HAP-1 (cell line): ENCODE results near the gene TAS2R41.
"Not testable (repeated sequence)": the region's sequence is repeated elsewhere in the genome, so short reads cannot be mapped to it uniquely, and the experiment has no call there.

Experiments
- DNase-seq, 2 experiments: peaks; one replicate each; pipeline ENCODE4 v3.0.0-alpha.2; 2016 to 2020; ENCODE audit warnings: low spot score in 2 of 2
- H3K27me3 ChIP-seq: fragments of 250-450 bp; sonication (Bioruptor Pico); 2 replicates; pipeline ENCODE4 v1.5.1; 2020; ENCODE audit warnings: low read depth, mild to moderate bottlenecking, moderate library complexity
- H3K36me3 ChIP-seq: fragments of 250-450 bp; sonication (Bioruptor Pico); replicated peaks from 2 replicates; pipeline ENCODE4 v1.5.1; 2020; ENCODE audit warnings: mild to moderate bottlenecking
- H3K4me1 ChIP-seq: fragments of 250-450 bp; sonication (Bioruptor Pico); 2 replicates; pipeline ENCODE4 v1.5.1; 2020; ENCODE audit warnings: mild to moderate bottlenecking
- H3K4me3 ChIP-seq: fragments of 250-450 bp; sonication (Bioruptor Pico); 2 replicates; pipeline ENCODE4 v1.5.1; 2020; ENCODE audit warnings: mild to moderate bottlenecking, moderate library complexity
- H3K9me3 ChIP-seq: fragments of 250-450 bp; sonication (Bioruptor Pico); 2 replicates; pipeline ENCODE4 v1.5.1; 2020; ENCODE audit warnings: mild to moderate bottlenecking, moderate library complexity
- in situ Hi-C: fragments of 300-500 bp; cut with MboI; formaldehyde crosslinking; loops from 3 replicates; pipeline ENCODE4 v1.14.3; 2020; ENCODE audit warnings: low sequenced_read_pairs, inconsistent platforms, mixed read lengths

The TAS2R41 gene

GRCh38 chr7:143507094-143507518 lies 29.4 kb downstream of the TAS2R41 start:
- no peak for DNase-seq
- no peaks in the 10 kb centered on the region for H3K36me3 ChIP-seq
- in situ Hi-C loops: no loop called here
- H3K27me3 ChIP-seq: no peaks in the 10 kb centered on the region
- no peaks in the 10 kb centered on the region for H3K4me1 ChIP-seq
- H3K4me3 ChIP-seq: no peak overlapping the region
- no peaks in the 10 kb centered on the region for H3K9me3 ChIP-seq

GRCh38 chr7:143507534-143508055 lies 29.9 kb downstream of the TAS2R41 start:
- no peak for DNase-seq
- Histone ChIP-seq H3K9me3 (no peaks in the 10 kb centered on the region), H3K36me3 (no peaks in the 10 kb centered on the region), H3K4me1 (no peaks in the 10 kb centered on the region), H3K27me3 (no peaks in the 10 kb centered on the region), H3K4me3 (no peak overlapping the region)
- in situ Hi-C loops: no loop called here

- H3K4me3 ChIP-seq: no peak overlapping the region
- no peaks in the 10 kb centered on the region for H3K27me3 ChIP-seq
- H3K4me1 ChIP-seq: no peaks in the 10 kb centered on the region
- H3K9me3 ChIP-seq: no peaks in the 10 kb centered on the region
- no peak for DNase-seq
- no peaks in the 10 kb centered on the region for H3K36me3 ChIP-seq
- in situ Hi-C loops: no loop called here
Observed at GRCh38 chr7:143510854-143511592, 33.4 kb downstream of the TAS2R41 start.

- DNase-seq: no peak
- H3K4me3 ChIP-seq: no peak overlapping the region
- H3K4me1 ChIP-seq: no peaks in the 10 kb centered on the region
- H3K36me3 ChIP-seq: no peaks in the 10 kb centered on the region
- H3K9me3 ChIP-seq: no peaks in the 10 kb centered on the region
- no peaks in the 10 kb centered on the region for H3K27me3 ChIP-seq
- in situ Hi-C loops: no loop called here
Observed at GRCh38 chr7:143511593-143512047, 33.9 kb downstream of the TAS2R41 start.

GRCh38 chr7:143512488-143513340 lies 35.0 kb downstream of the TAS2R41 start:
- DNase-seq: no peak
- in situ Hi-C loops: no loop called here

GRCh38 chr7:143514487-143514886 lies 36.8 kb downstream of the TAS2R41 start:
- Histone ChIP-seq H3K36me3 (no peaks in the 10 kb centered on the region), H3K4me1 (no peaks in the 10 kb centered on the region), H3K27me3 (no peaks in the 10 kb centered on the region), H3K9me3 (no peaks in the 10 kb centered on the region), H3K4me3 (no peak overlapping the region)
- no peak for DNase-seq
- in situ Hi-C loops: no loop called here

More at GRCh38 chr7:143512488-143513340, 35.0 kb downstream of the TAS2R41 start:
- Histone ChIP-seq H3K27me3 (no peaks in the 10 kb centered on the region), H3K4me1 (no peaks in the 10 kb centered on the region), H3K9me3 (no peaks in the 10 kb centered on the region), H3K36me3 (no peaks in the 10 kb centered on the region), H3K4me3 (no peak overlapping the region)

- no peak overlapping the region for H3K4me3 ChIP-seq
- H3K27me3 ChIP-seq: no peaks in the 10 kb centered on the region
- no peaks in the 10 kb centered on the region for H3K4me1 ChIP-seq
- DNase-seq: no peak
- H3K36me3 ChIP-seq: no peaks in the 10 kb centered on the region
- in situ Hi-C loops: no loop called here
- H3K9me3 ChIP-seq: no peaks in the 10 kb centered on the region
Observed at GRCh38 chr7:143514995-143515735, 37.5 kb downstream of the TAS2R41 start.

- Histone ChIP-seq H3K36me3 (no peaks in the 10 kb centered on the region), H3K9me3 (no peaks in the 10 kb centered on the region), H3K27me3 (no peaks in the 10 kb centered on the region), H3K4me1 (no peaks in the 10 kb centered on the region), H3K4me3 (no peak overlapping the region)
- in situ Hi-C loops: no loop called here
- peak in 1 of 2 experiments; percentile 11 for DNase-seq
Observed at GRCh38 chr7:143516981-143517380, 39.3 kb downstream of the TAS2R41 start.

- in situ Hi-C loops: no loop called here
- Histone ChIP-seq H3K36me3 (no peaks in the 10 kb centered on the region), H3K4me3 (no peak overlapping the region), H3K4me1 (no peaks in the 10 kb centered on the region), H3K9me3 (no peaks in the 10 kb centered on the region), H3K27me3 (no peaks in the 10 kb centered on the region)
- no peak for DNase-seq
Observed at GRCh38 chr7:143518521-143518920, 40.8 kb downstream of the TAS2R41 start.

GRCh38 chr7:143518941-143519340 lies 41.3 kb downstream of the TAS2R41 start:
- no peaks in the 10 kb centered on the region for H3K4me1 ChIP-seq
- no peaks in the 10 kb centered on the region for H3K9me3 ChIP-seq
- no peak overlapping the region for H3K4me3 ChIP-seq
- in situ Hi-C loops: no loop called here
- no peak for DNase-seq
- H3K27me3 ChIP-seq: no peaks in the 10 kb centered on the region
- H3K36me3 ChIP-seq: no peaks in the 10 kb centered on the region

- in situ Hi-C loops: no loop called here
- no peak for DNase-seq
- no peaks in the 10 kb centered on the region for H3K27me3 ChIP-seq
Observed at GRCh38 chr7:143519411-143520131, 41.9 kb downstream of the TAS2R41 start.

GRCh38 chr7:143522309-143522916 lies 44.7 kb downstream of the TAS2R41 start:
- H3K36me3 ChIP-seq, in situ Hi-C loops, DNase-seq, H3K9me3 ChIP-seq, H3K27me3 ChIP-seq, H3K4me3 ChIP-seq, H3K4me1 ChIP-seq: not testable (repeated sequence)

More at GRCh38 chr7:143519411-143520131, 41.9 kb downstream of the TAS2R41 start:
- Histone ChIP-seq H3K4me3 (no peak overlapping the region), H3K36me3 (no peaks in the 10 kb centered on the region), H3K4me1 (no peaks in the 10 kb centered on the region), H3K9me3 (no peaks in the 10 kb centered on the region)
